Spleen (tissue), 11 donors: ENCODE data around the gene ARHGAP10. TPM values are rescaled to one million over a fixed set of nuclear protein-coding genes. Genes with fewer than 3 reads are reported as not detected.

Experiments
- DNase-seq: peaks from one replicate; pipeline ENCODE4 v3.0.0-alpha.2; 2020
- H3K27ac ChIP-seq, 8 donors: fragments of 200-600 bp; sonication (generic) in 7 of 8; 1 replicate in 4 of 8; 2 replicates in 4 of 8; pipeline versions ENCODE4 v1.5.0 to v1.8.0; 2016 to 2021; ENCODE audit warnings: inconsistent platforms in 4 of 8, mild to moderate bottlenecking in 4 of 8, moderate library complexity in 1 of 8
- H3K27me3 ChIP-seq, 7 donors: fragments of 200-600 bp; sonication (generic) in 6 of 7; replicated peaks in 1 of 7; 1 replicate in 4 of 7; 2 replicates in 3 of 7; pipeline versions ENCODE4 v1.5.0 to v1.8.0; 2016 to 2021; ENCODE audit warnings: inconsistent platforms in 3 of 7, mild to moderate bottlenecking in 1 of 7
- H3K36me3 ChIP-seq, 6 donors: fragments of 200-600 bp; sonication (generic) in 5 of 6; 1 replicate in 4 of 6; 2 replicates in 2 of 6; pipeline versions ENCODE4 v1.5.0 to v1.8.0; 2016 to 2021; ENCODE audit warnings: inconsistent platforms in 2 of 6
- H3K4me1 ChIP-seq, 6 donors: fragments of 200-600 bp; sonication (generic) in 5 of 6; 1 replicate in 3 of 6; 2 replicates in 3 of 6; pipeline versions ENCODE4 v1.5.0 to v1.8.0; 2016 to 2021; ENCODE audit warnings: inconsistent platforms in 3 of 6
- H3K4me3 ChIP-seq, 8 donors: fragments of 200-600 bp; sonication (generic) in 7 of 8; 1 replicate in 4 of 8; 2 replicates in 4 of 8; pipeline versions ENCODE4 v1.5.0 to v1.8.0; 2016 to 2021; ENCODE audit warnings: inconsistent platforms in 4 of 8, mild to moderate bottlenecking in 4 of 8, moderate library complexity in 2 of 8
- H3K9me3 ChIP-seq, 8 donors: fragments of 200-600 bp; sonication (generic) in 7 of 8; 1 replicate in 4 of 8; 2 replicates in 4 of 8; pipeline versions ENCODE4 v1.5.0 to v1.8.0; 2016 to 2021; ENCODE audit warnings: inconsistent platforms in 4 of 8
- CTCF ChIP-seq, 11 experiments: fragments of 200-600 bp in 7 of 11; fragments of 450-650 bp in 4 of 11; sonication (generic) in 4 of 11; IDR thresholded peaks in 8 of 11; conservative IDR thresholded peaks in 3 of 11; 1 replicate in 7 of 11; 2 replicates in 4 of 11; pipeline versions ENCODE4 v1.4.0 to v1.8.0; 2016 to 2021; ENCODE audit warnings: antibody characterized with exemption in 11 of 11, inconsistent platforms in 4 of 11, mild to moderate bottlenecking in 1 of 11
- POLR2A ChIP-seq, 3 donors: fragments of 450-650 bp; IDR thresholded peaks; one replicate each; pipeline ENCODE4 v1.5.1; 2017; ENCODE audit warnings: antibody characterized with exemption in 3 of 3, mild to moderate bottlenecking in 1 of 3
- POLR2AphosphoS5 ChIP-seq, 3 donors: sonication (generic); formaldehyde crosslinking; IDR thresholded peaks; one replicate each; pipeline ENCODE4 v1.5.1; 2017; ENCODE audit warnings: antibody characterized with exemption in 3 of 3
- WGBS, 5 donors: extraction: QIAGEN DNeasy Blood & Tissue Kit in 3 of 5; methylation state at CpG; one replicate each; pipeline versions ENCODE4 v1.1.5 to v1.1.7; 2013 to 2018; 5-methylcytosine and 5-hydroxymethylcytosine counted together
- intact Hi-C: fragments of 100-400 bp; cut with DNase I; formaldehyde crosslinking; loops from one replicate; pipeline ENCODE4 v1.15.0; 2023; ENCODE audit warnings: low total_unique reads
- polyA plus RNA-seq, 3 donors: library from polyadenylated mRNA; stranded (reverse); fragments of 200-250 nt; gene quantifications; one replicate each; pipeline ENCODE4 v1.2.1, GENCODE V29; 2013
- total RNA-seq, 7 donors: library from RNA; depleted of rRNA in 3 of 7; stranded (reverse); fragments of >200 nt in 3 of 7; fragmentation: NEBNext Ultra II Directional in 4 of 7; extraction: Animal tissue kit (Norgen Biotek cat#: 25700) in 4 of 7; gene quantifications; one replicate each; pipeline versions ENCODE4 v1.1.0 to v1.2.1, GENCODE V29; 2016 to 2021
- donor health status: healthy with polysubstance abuse.
- donor health status: DM: no; HTN: no; CAD: no; lungs with moderate emphysema.
- donor health status: DM: no; HTN: no; CAD: no.
- donor health status: Bipolar disorder and iron deficiency.
- donor health status: healthy.
- donor health status: DM: no; HTN: no; CAD: no.
- donor health status: DM: yes; HTN: yes; CAD: no.

ARHGAP10 gene
- total and polyA plus RNA-seq, 10 donors = 4.0 to 35.5 (median 13.3) TPM

GRCh38 chr4:147753047-147753446 lies 21.2 kb downstream of the ARHGAP10 start:
- intact Hi-C loops = no loop called here
- H3K9me3 ChIP-seq = no peaks in the 10 kb centered on the region
- TF ChIP-seq CTCF (IDR thresholded peaks at IDR 0.05 in 8 of 11, conservative IDR thresholded peaks at IDR 0.05 in 3 of 11) = no peak
- no peak for TF ChIP-seq POLR2A (IDR thresholded peaks at IDR 0.05)
- TF ChIP-seq POLR2AphosphoS5 (IDR thresholded peaks at IDR 0.05) = no peak
- H3K36me3 ChIP-seq = no peaks in the 10 kb centered on the region
- H3K27me3 ChIP-seq = no peaks in the 10 kb centered on the region
- 83 to 94% (median 89%) methylated on average over 4 of the region's 4 CpGs for WGBS, 5 donors
- H3K4me3 ChIP-seq = no peak overlapping the region
- no peak for DNase-seq
- H3K4me1 ChIP-seq = no peaks in the 10 kb centered on the region
- H3K27ac ChIP-seq = no peak overlapping the region

DNA sequence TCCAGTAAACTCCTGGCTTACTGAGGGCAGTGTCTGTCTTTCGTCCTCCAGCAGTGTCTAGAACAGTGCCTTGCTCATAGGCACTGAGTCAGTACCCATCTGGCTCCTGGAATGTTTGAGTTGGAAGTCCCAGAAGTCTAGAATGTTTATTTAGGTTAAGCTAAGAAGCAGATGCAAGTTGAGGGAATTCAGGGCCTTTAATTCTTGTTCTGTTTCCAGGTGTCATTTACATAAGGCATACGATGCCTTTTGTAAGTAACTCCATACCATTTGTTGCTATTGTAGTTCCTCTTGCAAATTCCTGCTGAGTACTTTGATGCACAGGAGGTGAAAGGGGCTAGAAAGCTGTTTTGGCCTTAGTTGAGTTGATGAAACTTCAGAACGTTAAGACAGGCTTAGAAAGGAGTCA lies 22.2 kb downstream of the ARHGAP10 start:
- H3K4me1 ChIP-seq = no peaks in the 10 kb centered on the region
- intact Hi-C loops = no loop called here
- TF ChIP-seq POLR2AphosphoS5 (IDR thresholded peaks at IDR 0.05) (no peak), CTCF (IDR thresholded peaks at IDR 0.05 in 8 of 11, conservative IDR thresholded peaks at IDR 0.05 in 3 of 11) (no peak), POLR2A (IDR thresholded peaks at IDR 0.05) (no peak)
- no peak for DNase-seq
- 58 to 88% (median 67%) methylated on average over 3 of the region's 3 CpGs for WGBS, 5 donors
- H3K9me3 ChIP-seq = no peaks in the 10 kb centered on the region
- H3K36me3 ChIP-seq = no peaks in the 10 kb centered on the region
- H3K27ac ChIP-seq = no peak overlapping the region
- no peaks in the 10 kb centered on the region for H3K27me3 ChIP-seq
- H3K4me3 ChIP-seq = no peak overlapping the region

GRCh38 chr4:147755561-147756295 lies 23.8 kb downstream of the ARHGAP10 start:
- no peaks in the 10 kb centered on the region for H3K9me3 ChIP-seq
- DNase-seq = no peak
- no peaks in the 10 kb centered on the region for H3K27me3 ChIP-seq
- H3K4me1 ChIP-seq = no peaks in the 10 kb centered on the region
- no peak overlapping the region for H3K4me3 ChIP-seq
- WGBS, 5 donors = 73 to 92% (median 87%) methylated on average over 3 of the region's 3 CpGs
- no peaks in the 10 kb centered on the region for H3K36me3 ChIP-seq
- intact Hi-C loops = no loop called here
- TF ChIP-seq POLR2AphosphoS5 (IDR thresholded peaks at IDR 0.05) (no peak), POLR2A (IDR thresholded peaks at IDR 0.05) (no peak), CTCF (IDR thresholded peaks at IDR 0.05 in 8 of 11, conservative IDR thresholded peaks at IDR 0.05 in 3 of 11) (no peak)
- no peak overlapping the region for H3K27ac ChIP-seq

GRCh38 chr4:147756417-147756816 lies 24.5 kb downstream of the ARHGAP10 start:
- Histone ChIP-seq H3K4me1 (no peaks in the 10 kb centered on the region), H3K9me3 (no peaks in the 10 kb centered on the region), H3K4me3 (no peak overlapping the region), H3K36me3 (no peaks in the 10 kb centered on the region), H3K27me3 (no peaks in the 10 kb centered on the region), H3K27ac (no peak overlapping the region)
- intact Hi-C loops = no loop called here
- 84 to 100% (median 97%) methylated on average over 1 of the region's 1 CpG for WGBS, 5 donors
- TF ChIP-seq POLR2AphosphoS5 (IDR thresholded peaks at IDR 0.05) (no peak), POLR2A (IDR thresholded peaks at IDR 0.05) (no peak), CTCF (IDR thresholded peaks at IDR 0.05 in 8 of 11, conservative IDR thresholded peaks at IDR 0.05 in 3 of 11) (no peak)
- DNase-seq = no peak
